ENCODE data around the gene STRC.
"Not testable (repeated sequence)": the region's sequence is repeated elsewhere in the genome, so short reads cannot be mapped to it uniquely, and the experiment has no call there.

Gene STRC

DNA sequence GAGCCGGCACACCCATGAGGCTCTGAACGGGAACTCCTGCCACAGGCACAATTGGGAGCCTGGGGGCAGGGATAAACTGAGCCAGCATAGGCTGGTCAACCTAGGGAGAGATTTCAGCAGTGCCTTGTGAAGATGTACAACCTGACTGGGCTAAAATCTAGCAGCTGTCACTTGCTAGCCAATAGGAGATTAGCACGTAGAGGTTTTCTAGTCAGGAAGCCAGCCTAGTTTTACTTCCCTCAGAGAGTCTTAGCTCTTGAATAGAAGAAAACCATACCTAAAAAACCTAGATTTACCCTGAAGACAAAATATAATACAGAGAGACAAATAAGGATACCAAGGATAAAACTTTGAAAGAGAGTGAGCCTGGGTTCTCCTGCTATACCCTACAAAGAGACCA is 55.8 kb downstream of the STRC start:
- not testable (repeated sequence) for DNase-seq

DNA sequence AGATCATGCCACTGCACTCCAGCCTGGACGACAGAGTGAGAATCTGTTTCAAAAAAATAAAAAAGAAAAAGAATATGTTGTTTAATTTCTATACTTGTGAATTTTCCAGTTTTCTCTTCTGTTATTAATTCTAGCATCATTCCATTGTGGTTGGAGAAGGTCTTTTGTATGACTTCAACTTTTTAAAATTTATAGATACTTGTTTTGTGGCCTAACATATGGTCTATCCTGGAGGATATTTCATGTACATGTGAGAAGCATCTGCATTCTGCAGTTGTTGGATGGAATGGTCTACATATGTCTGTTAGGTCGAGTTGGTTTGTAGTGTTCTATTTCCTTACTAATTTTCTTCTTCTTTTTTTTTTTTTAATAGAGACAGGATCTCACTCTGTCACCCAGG is 65.6 kb downstream of the STRC start:
- DNase-seq, result no peak

DNA sequence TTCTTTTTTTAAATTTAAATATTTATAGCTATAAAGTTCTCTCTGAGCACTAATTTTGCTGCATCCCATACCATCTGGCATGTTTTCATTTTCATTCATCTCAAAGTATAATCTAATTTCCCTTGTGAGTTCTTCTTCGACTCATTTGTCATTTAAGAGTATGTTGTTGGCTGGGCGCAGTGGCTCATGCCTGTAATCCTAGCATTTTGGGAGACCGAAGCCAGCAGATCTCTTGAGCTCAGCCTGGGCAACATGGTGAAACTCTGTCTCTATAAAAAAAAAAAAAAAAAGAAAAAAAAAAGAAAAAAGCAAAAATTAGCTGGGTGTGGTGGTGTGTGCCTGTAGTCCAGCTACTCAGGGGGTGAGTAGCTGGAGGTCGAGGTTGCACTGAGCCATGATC is 66.3 kb downstream of the STRC start:
- DNase-seq, result no peak

DNA sequence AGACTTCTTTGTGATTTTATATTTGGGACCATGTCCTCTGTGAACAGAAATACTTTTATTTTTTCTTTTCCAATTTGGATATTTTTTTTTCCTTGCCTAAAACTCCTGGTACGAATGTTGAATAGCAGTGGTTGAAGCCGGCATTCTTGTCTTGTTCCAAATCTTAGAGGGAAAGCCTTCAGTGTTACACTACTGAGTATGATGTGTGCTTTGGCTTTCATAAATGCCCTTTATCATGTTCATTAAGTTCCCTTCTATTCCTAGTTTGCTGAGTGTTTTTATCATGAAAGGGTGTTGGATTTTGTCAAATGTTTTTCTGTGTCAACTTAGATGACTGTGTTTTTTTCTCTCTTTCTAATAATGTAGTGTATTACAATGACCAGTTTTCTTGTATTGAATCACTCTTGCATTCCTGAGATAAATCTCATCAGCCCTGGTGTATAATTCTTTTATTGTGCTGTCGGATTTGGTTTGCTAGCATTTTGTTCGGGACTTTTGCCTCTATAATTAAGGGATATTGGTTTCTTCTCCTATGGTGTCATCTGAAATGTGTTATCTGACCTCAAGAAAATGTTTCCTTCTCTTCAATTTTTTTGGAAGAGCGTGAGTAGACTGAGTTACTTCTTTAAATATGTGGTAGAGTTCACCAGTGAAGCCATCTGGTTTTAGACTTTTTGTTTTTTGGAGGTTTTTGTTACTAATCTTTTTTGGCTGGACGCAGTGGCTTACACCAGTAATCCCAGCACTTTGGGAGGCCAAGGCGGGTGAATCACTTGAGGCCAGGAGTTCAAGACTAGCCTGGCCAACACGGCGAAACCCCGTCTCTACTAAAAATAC is 67.9 kb downstream of the STRC start:
- no peak for DNase-seq

Data from NCI-H146 (cell line).